Mesodermal cell (in vitro differentiated cells): ENCODE data around the gene DDX56.

Source experiments
- H3K27ac ChIP-seq: 2 replicates; pipeline ENCODE4 v1.7.0; 2013; ENCODE audit warnings: mild to moderate bottlenecking, low read depth, low read length, moderate library complexity; ENCODE audit not compliant: severe bottlenecking
- H3K36me3 ChIP-seq: 2 replicates; pipeline ENCODE4 v1.7.1; 2013; ENCODE audit warnings: mild to moderate bottlenecking, low read length, moderate library complexity; ENCODE audit not compliant: control insufficient read depth, insufficient read depth
- H3K4me1 ChIP-seq: one replicate; pipeline ENCODE4 v1.7.1; 2013; ENCODE audit warnings: mild to moderate bottlenecking, low read length; ENCODE audit not compliant: insufficient read depth, control insufficient read depth, poor library complexity, severe bottlenecking
- H3K4me3 ChIP-seq: 2 replicates; pipeline ENCODE4 v1.7.0; 2013; ENCODE audit warnings: low read length, control low read depth, mild to moderate bottlenecking; ENCODE audit not compliant: insufficient read depth, poor library complexity, severe bottlenecking; ENCODE audit errors: extremely low read depth
- H3K9me3 ChIP-seq: 2 replicates; pipeline ENCODE4 v1.7.1; 2013; ENCODE audit warnings: mild to moderate bottlenecking, low read length, moderate library complexity; ENCODE audit not compliant: control insufficient read depth
- WGBS, 2 experiments: methylation state at CpG; one replicate each; pipeline ENCODE4 v1.1.5; 2013; ENCODE audit warnings: missing lambda C conversion rate in 2 of 2; ENCODE audit not compliant: insufficient coverage in 2 of 2; 5-methylcytosine and 5-hydroxymethylcytosine counted together

Gene DDX56

GRCh38 chr7:44540592-44541027 is 33.1 kb downstream of the DDX56 start:
- no peaks in the 10 kb centered on the region for H3K9me3 ChIP-seq
- H3K4me3 ChIP-seq, result no peak overlapping the region
- WGBS, 2 experiments, result 84 to 94% methylated on average over 3 to 5 of the region's 5 CpGs
- H3K27ac ChIP-seq, result no peak overlapping the region
- H3K4me1 ChIP-seq, result no peaks in the 10 kb centered on the region
- no peaks in the 10 kb centered on the region for H3K36me3 ChIP-seq

GRCh38 chr7:44539669-44540506 is 33.8 kb downstream of the DDX56 start:
- Histone ChIP-seq H3K9me3 (no peaks in the 10 kb centered on the region), H3K27ac (no peak overlapping the region), H3K4me1 (no peaks in the 10 kb centered on the region), H3K4me3 (no peak overlapping the region), H3K36me3 (no peaks in the 10 kb centered on the region)
- WGBS, 2 experiments, result 91 to 96% methylated on average over 24 to 27 of the region's 27 CpGs

- no peaks in the 10 kb centered on the region for H3K9me3 ChIP-seq
- no peak overlapping the region for H3K4me3 ChIP-seq
- no peaks in the 10 kb centered on the region for H3K36me3 ChIP-seq
- no peak overlapping the region for H3K27ac ChIP-seq
- WGBS, 2 experiments, result 93 to 95% methylated on average over 31 to 32 of the region's 32 CpGs
- no peaks in the 10 kb centered on the region for H3K4me1 ChIP-seq
Observed at GRCh38 chr7:44538798-44539668, 34.7 kb downstream of the DDX56 start.

GRCh38 chr7:44538093-44538797 is 35.5 kb downstream of the DDX56 start:
- Histone ChIP-seq H3K4me3 (no peak overlapping the region), H3K9me3 (no peaks in the 10 kb centered on the region), H3K36me3 (no peaks in the 10 kb centered on the region), H3K4me1 (no peaks in the 10 kb centered on the region), H3K27ac (no peak overlapping the region)
- WGBS, 2 experiments, result 89 to 93% methylated on average over 15 to 16 of the region's 17 CpGs

- no peak overlapping the region for H3K4me3 ChIP-seq
- H3K9me3 ChIP-seq, result no peaks in the 10 kb centered on the region
- H3K4me1 ChIP-seq, result no peaks in the 10 kb centered on the region
- WGBS, 2 experiments, result 90 to 97% methylated on average over 2 to 4 of the region's 6 CpGs
- no peaks in the 10 kb centered on the region for H3K36me3 ChIP-seq
- no peak overlapping the region for H3K27ac ChIP-seq
Observed at GRCh38 chr7:44537442-44537841, 36.3 kb downstream of the DDX56 start.

GRCh38 chr7:44536090-44536489 is 37.6 kb downstream of the DDX56 start:
- Histone ChIP-seq H3K4me3 (no peak overlapping the region), H3K4me1 (no peaks in the 10 kb centered on the region), H3K36me3 (no peaks in the 10 kb centered on the region), H3K27ac (no peak overlapping the region), H3K9me3 (no peaks in the 10 kb centered on the region)
- WGBS, 2 experiments, result 83 to 92% methylated on average over 7 to 10 of the region's 10 CpGs

- WGBS, 2 experiments, result 98% methylated on average over 7 of the region's 8 CpGs
- Histone ChIP-seq H3K4me3 (no peak overlapping the region), H3K27ac (no peak overlapping the region), H3K9me3 (no peaks in the 10 kb centered on the region), H3K4me1 (no peaks in the 10 kb centered on the region), H3K36me3 (no peaks in the 10 kb centered on the region)
Observed at GRCh38 chr7:44535348-44536064, 38.2 kb downstream of the DDX56 start.

GRCh38 chr7:44534501-44534900 is 39.2 kb downstream of the DDX56 start:
- H3K36me3 ChIP-seq, result no peaks in the 10 kb centered on the region
- H3K4me1 ChIP-seq, result no peaks in the 10 kb centered on the region
- no peak overlapping the region for H3K4me3 ChIP-seq
- 55 to 62% methylated on average over 6 of the region's 7 CpGs for WGBS, 2 experiments
- no peak overlapping the region for H3K27ac ChIP-seq
- H3K9me3 ChIP-seq, result no peaks in the 10 kb centered on the region

- H3K9me3 ChIP-seq, result no peaks in the 10 kb centered on the region
- 92 to 93% methylated on average over 2 to 4 of the region's 5 CpGs for WGBS, 2 experiments
- no peaks in the 10 kb centered on the region for H3K4me1 ChIP-seq
- no peak overlapping the region for H3K27ac ChIP-seq
- H3K36me3 ChIP-seq, result no peaks in the 10 kb centered on the region
- H3K4me3 ChIP-seq, result no peak overlapping the region
Observed at GRCh38 chr7:44534087-44534486, 39.6 kb downstream of the DDX56 start.
